Measurements from ENCODE around the gene SPIB. TPM values are rescaled to one million over a fixed set of nuclear protein-coding genes. Genes with fewer than 3 reads are reported as not detected.
A peak's percentile ranks its signal among the peaks of the same experiment; 100 is the strongest.
"Not testable (repeated sequence)": the region's sequence is repeated elsewhere in the genome, so short reads cannot be mapped to it uniquely, and the experiment has no call there.

SPIB gene
- total RNA-seq, 4 donors from 2014 or later = 0.17 TPM; not detected in 3

GRCh38 chr19:50467566-50467965 lies 48.8 kb downstream of the SPIB start:
- WGBS = 81% methylated on average over 18 of the region's 18 CpGs
- DNase-seq (ENCODE audit: extremely low spot score) = no peak
- no peaks in the 10 kb centered on the region for H3K36me3 ChIP-seq
- no peak overlapping the region for H3K27ac ChIP-seq (replicated peaks in 1 of 4)
- intact Hi-C loops (cut with DNase I) = no loop called here
- H3K4me3 ChIP-seq = no peak overlapping the region
- H3K4me1 ChIP-seq = no peaks in the 10 kb centered on the region
- H3K9me3 ChIP-seq = no peaks in the 10 kb centered on the region
- peaks cover 0 to 56% (median 0%) of the 10 kb centered on the region in 4 donors for H3K27me3 ChIP-seq
- TF ChIP-seq CTCF (IDR thresholded peaks at IDR 0.05) (no peak), POLR2A (IDR thresholded peaks at IDR 0.05; ENCODE audit: low read depth) (no peak), EP300 (IDR thresholded peaks at IDR 0.05) (no peak), POLR2AphosphoS5 (IDR thresholded peaks at IDR 0.05) (no peak)

DNA sequence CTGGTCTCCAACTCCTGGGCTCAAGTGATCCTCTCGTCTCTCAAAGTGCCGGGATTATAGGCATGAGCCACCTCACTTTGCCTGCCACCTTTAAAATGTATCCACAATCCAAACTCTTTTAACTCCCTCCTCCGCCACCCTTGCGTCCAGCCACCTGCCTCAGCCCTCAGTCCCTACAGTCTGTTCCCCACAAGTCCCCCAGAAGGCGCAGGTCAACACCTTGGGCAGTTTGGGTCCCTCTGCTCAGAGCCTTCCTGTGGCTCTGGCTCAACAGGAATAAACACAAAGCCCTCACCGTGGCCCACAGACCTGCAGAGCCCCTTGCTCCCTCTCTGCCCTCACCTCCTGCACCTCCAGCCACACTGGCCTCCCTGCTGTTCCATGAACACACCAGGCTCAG lies 50.1 kb downstream of the SPIB start:
- TF ChIP-seq EP300 (IDR thresholded peaks at IDR 0.05) (no peak), POLR2AphosphoS5 (IDR thresholded peaks at IDR 0.05) (no peak), CTCF (IDR thresholded peaks at IDR 0.05) (no peak), POLR2A (IDR thresholded peaks at IDR 0.05; ENCODE audit: low read depth) (no peak)
- no peak for DNase-seq (ENCODE audit: extremely low spot score)
- intact Hi-C loops (cut with DNase I) = no loop called here
- 88% methylated on average over 6 of the region's 6 CpGs for WGBS
- H3K4me1 ChIP-seq = no peaks in the 10 kb centered on the region
- no peaks in the 10 kb centered on the region for H3K9me3 ChIP-seq
- no peak overlapping the region for H3K4me3 ChIP-seq
- H3K27ac ChIP-seq (replicated peaks in 1 of 4) = no peak overlapping the region
- no peaks in the 10 kb centered on the region for H3K36me3 ChIP-seq
- H3K27me3 ChIP-seq = peaks cover 0 to 46% (median 0%) of the 10 kb centered on the region in 4 donors

DNA sequence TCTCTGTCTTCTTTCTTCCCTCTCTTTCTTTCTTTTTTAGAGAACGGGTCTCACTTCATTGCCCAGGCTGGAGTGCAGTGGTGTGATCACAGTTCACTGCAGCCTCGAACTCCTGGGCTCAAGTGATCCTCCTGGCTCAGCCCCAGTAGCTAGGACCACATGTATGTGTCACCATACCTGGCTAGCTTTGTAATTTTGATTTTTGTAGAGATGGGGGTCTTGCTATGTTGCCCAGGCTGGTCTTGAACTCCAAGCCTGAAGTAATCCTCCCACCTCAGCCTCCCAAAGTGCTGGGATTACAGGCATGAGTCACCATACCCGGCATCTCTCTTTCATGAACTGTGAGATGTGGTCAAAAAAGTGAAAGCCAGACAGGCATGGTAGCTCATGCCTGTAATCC lies 54.6 kb downstream of the SPIB start:
- DNase-seq (ENCODE audit: extremely low spot score); H3K27ac ChIP-seq (replicated peaks in 1 of 4); H3K4me3 ChIP-seq; H3K36me3 ChIP-seq; H3K9me3 ChIP-seq; intact Hi-C loops (cut with DNase I): not testable (repeated sequence)
- Histone ChIP-seq H3K4me1 (peaks cover 16 to 23% (median 17%) of the 10 kb centered on the region in 4 donors), H3K27me3 (peaks cover 0 to 16% (median 0%) of the 10 kb centered on the region in 4 donors)
- 80% methylated on average over 3 of the region's 3 CpGs for WGBS

DNA sequence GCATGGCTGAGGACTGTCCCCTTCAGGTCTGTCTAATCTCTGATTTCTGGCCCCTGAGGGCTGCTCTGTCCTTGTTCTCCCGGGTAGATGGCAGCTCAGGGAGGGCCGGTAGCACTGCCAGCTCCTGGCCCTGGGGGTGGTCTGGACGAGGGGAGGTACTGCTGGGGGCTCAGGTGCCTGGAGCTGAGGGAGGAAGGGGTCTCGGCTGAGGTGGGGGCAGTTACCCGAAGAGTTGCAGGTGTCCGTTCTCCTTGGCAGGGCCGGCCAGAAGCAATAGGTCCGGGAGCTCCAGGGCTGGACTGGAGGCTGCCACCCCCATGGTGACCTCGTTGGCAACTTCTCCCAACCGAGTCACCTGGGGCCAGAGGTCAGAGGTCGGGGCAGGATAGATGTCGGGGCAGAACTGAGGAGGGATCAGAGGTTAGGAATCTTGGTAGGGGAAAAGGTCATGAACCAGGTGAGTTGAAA lies 56.4 kb downstream of the SPIB start:
- Histone ChIP-seq H3K9me3 (no peaks in the 10 kb centered on the region), H3K4me3 (no peak overlapping the region), H3K36me3 (peaks cover 9 to 19% (median 18%) of the 10 kb centered on the region in 4 donors), H3K4me1 (peaks cover 18 to 34% (median 24%) of the 10 kb centered on the region in 4 donors), H3K27me3 (no peaks in the 10 kb centered on the region), H3K27ac (replicated peaks in 1 of 4) (no peak overlapping the region)
- no peak for TF ChIP-seq POLR2AphosphoS5 (IDR thresholded peaks at IDR 0.05)
- TF ChIP-seq EP300 (IDR thresholded peaks at IDR 0.05) = no peak
- intact Hi-C loops (cut with DNase I) = no loop called here
- no peak for DNase-seq (ENCODE audit: extremely low spot score)
- 84% methylated on average over 11 of the region's 12 CpGs for WGBS

- Histone ChIP-seq H3K4me3 (peak overlapping the region; percentile 79 to 96 (median 82)), H3K9me3 (no peaks in the 10 kb centered on the region), H3K27ac (replicated peaks in 1 of 4) (peak overlapping the region; percentile 70 to 81 (median 74)), H3K4me1 (peaks cover 18 to 34% (median 24%) of the 10 kb centered on the region in 4 donors), H3K36me3 (peaks cover 16 to 25% (median 24%) of the 10 kb centered on the region in 4 donors), H3K27me3 (no peaks in the 10 kb centered on the region)
- no peak for TF ChIP-seq POLR2A (IDR thresholded peaks at IDR 0.05; ENCODE audit: low read depth)
- TF ChIP-seq POLR2AphosphoS5 (IDR thresholded peaks at IDR 0.05) = no peak
- DNase-seq (ENCODE audit: extremely low spot score) = no peak
- WGBS = 86% methylated on average over 18 of the region's 29 CpGs
- intact Hi-C loops (cut with DNase I) = no loop called here
Observed at GRCh38 chr19:50475736-50476223, 57.0 kb downstream of the SPIB start.

GRCh38 chr19:50476224-50476906 lies 57.6 kb downstream of the SPIB start, which contains the start of the genes EMC10 and GARIN5A:
Gene EMC10, plus strand, starts transcription at chr19:50476507. Its CDS starts 38 bp downstream, at chr19:50476545.
Gene GARIN5A, minus strand, starts transcription at chr19:50476848. Its CDS starts 460 bp downstream, at chr19:50476388.
- Histone ChIP-seq H3K27ac (replicated peaks in 1 of 4) (peak within 1 kb of the TSS; percentile 70 to 81 (median 74)), H3K9me3 (no peaks in the 10 kb centered on the region), H3K4me3 (peak within 1 kb of the TSS; percentile 79 to 96 (median 82)), H3K27me3 (no peaks in the 10 kb centered on the region), H3K4me1 (peaks cover 18 to 34% (median 24%) of the 10 kb centered on the region in 4 donors), H3K36me3 (peaks cover 17 to 31% (median 30%) of the 10 kb centered on the region in 4 donors)
- WGBS = under 1% methylated on average over 24 of the region's 58 CpGs
- TF ChIP-seq EP300 (IDR thresholded peaks at IDR 0.05) = no peak
- peak in 1 of 3 experiments; percentile 25 for TF ChIP-seq CTCF (IDR thresholded peaks at IDR 0.05)
- peak; percentile 81 to 93 for TF ChIP-seq POLR2AphosphoS5 (IDR thresholded peaks at IDR 0.05)
- TF ChIP-seq POLR2A (IDR thresholded peaks at IDR 0.05; ENCODE audit: low read depth) = peak; percentile 51
- DNase-seq (ENCODE audit: extremely low spot score) = peak; percentile 96
- intact Hi-C loops (cut with DNase I) = no loop called here
